ENCODE measurements around the gene TULP1. TPM values are rescaled to one million over a fixed set of nuclear protein-coding genes. Genes with fewer than 3 reads are reported as not detected.

Gene TULP1
- total and polyA plus RNA-seq, 2 of the 13 experiments (the other 11 are each of a cell fraction or from before 2014, with no cell fraction given) = not detected

DNA sequence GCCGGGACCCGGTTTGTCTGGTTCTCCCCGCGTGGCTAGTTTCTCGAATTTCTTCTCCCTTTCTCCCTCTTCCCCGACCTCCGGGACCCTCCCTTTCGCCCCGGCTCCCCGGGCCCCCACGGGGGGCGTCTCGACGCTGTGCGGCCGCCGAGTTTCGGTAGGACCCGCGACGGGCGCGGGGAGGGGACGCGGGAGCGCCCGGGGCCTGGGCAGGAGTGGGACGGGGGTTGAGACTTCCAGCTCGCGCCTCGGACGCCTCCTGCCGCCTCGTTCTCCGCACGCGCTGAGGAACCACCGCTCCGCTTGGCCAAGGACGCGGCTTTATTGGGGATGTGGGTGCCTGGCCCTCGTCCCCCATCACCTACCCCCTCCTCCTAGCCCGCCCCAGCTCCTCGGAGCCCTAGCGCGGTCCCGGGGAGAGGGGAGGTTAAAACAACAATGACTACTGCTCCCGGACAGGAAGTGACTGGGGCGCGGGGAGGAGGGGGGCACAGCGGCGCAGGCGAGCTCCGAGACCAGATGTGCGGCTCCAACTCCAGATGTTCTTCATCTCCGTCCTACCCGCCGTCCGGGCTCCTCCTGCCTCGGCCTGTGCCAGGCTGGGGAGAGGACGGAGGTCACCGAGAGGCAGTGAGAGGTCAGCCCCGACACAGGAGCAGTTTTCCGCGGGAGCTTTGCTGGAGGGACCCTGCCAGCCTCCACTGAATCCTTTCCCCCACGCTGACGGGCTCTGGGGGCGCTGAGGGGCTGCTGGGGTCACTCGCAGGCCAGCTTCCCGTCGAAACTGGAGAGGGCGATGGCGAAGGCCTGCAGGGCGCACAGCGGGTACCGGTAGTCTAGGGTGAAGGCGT, 14.9 kb downstream of the TULP1 start (continued):
- TF ChIP-seq MXD3 (CRISPR knock-in tag; IDR thresholded peaks at IDR 0.05) (peak; percentile 98), ZNF567 (CRISPR knock-in tag; IDR thresholded peaks at IDR 0.05; ENCODE audit: borderline replicate concordance) (peak; percentile 87), ZNF772 (CRISPR knock-in tag; IDR thresholded peaks at IDR 0.05) (peak; percentile 53; the same call in 1 of the 2 replicates), ZNF18 (CRISPR knock-in tag; IDR thresholded peaks at IDR 0.05; ENCODE audit: insufficient replicate concordance) (no peak), LCORL (IDR thresholded peaks at IDR 0.05) (no peak), LCORL (CRISPR knock-in tag; IDR thresholded peaks at IDR 0.05) (peak; percentile 78), NFYC (CRISPR knock-in tag; IDR thresholded peaks at IDR 0.05) (no peak), GLI4 (CRISPR knock-in tag; IDR thresholded peaks at IDR 0.05; ENCODE audit: borderline replicate concordance) (peak; percentile 78), MIER2 (CRISPR knock-in tag; IDR thresholded peaks at IDR 0.05) (no peak), ZNF24 (IDR thresholded peaks at IDR 0.05) (no peak), SMAD3 (CRISPR knock-in tag; IDR thresholded peaks at IDR 0.05) (no peak), ZNF253 (CRISPR knock-in tag; IDR thresholded peaks at IDR 0.05; ENCODE audit: borderline replicate concordance) (peak; percentile 86; the same call in 1 of the 2 replicates), KLF15 (CRISPR knock-in tag; IDR thresholded peaks at IDR 0.05; ENCODE audit: borderline replicate concordance) (peak; percentile 76; the same call in 1 of the 2 replicates), ZZZ3 (CRISPR knock-in tag; IDR thresholded peaks at IDR 0.05; ENCODE audit: borderline replicate concordance) (no peak), ZBTB8A (CRISPR knock-in tag; IDR thresholded peaks at IDR 0.05; ENCODE audit: borderline replicate concordance, low read depth) (no peak; the same call in 1 of the 2 replicates), MAX (IDR thresholded peaks at IDR 0.05) (peak; percentile 97), ZBTB42 (CRISPR knock-in tag; IDR thresholded peaks at IDR 0.05) (peak; percentile 95), ZNF143 (CRISPR knock-in tag; IDR thresholded peaks at IDR 0.05) (no peak; the same call in 1 of the 2 replicates)
- TF ChIP-seq, protein P1, sequence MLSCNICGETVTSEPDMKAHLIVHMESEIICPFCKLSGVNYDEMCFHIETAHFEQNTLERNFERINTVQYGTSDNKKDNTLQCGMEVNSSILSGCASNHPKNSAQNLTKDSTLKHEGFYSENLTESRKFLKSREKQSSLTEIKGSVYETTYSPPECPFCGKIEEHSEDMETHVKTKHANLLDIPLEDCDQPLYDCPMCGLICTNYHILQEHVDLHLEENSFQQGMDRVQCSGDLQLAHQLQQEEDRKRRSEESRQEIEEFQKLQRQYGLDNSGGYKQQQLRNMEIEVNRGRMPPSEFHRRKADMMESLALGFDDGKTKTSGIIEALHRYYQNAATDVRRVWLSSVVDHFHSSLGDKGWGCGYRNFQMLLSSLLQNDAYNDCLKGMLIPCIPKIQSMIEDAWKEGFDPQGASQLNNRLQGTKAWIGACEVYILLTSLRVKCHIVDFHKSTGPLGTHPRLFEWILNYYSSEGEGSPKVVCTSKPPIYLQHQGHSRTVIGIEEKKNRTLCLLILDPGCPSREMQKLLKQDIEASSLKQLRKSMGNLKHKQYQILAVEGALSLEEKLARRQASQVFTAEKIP (CRISPR knock-in tag; IDR thresholded peaks at IDR 0.05; ENCODE audit: borderline replicate concordance) = no peak
- TF ChIP-seq, protein P2, sequence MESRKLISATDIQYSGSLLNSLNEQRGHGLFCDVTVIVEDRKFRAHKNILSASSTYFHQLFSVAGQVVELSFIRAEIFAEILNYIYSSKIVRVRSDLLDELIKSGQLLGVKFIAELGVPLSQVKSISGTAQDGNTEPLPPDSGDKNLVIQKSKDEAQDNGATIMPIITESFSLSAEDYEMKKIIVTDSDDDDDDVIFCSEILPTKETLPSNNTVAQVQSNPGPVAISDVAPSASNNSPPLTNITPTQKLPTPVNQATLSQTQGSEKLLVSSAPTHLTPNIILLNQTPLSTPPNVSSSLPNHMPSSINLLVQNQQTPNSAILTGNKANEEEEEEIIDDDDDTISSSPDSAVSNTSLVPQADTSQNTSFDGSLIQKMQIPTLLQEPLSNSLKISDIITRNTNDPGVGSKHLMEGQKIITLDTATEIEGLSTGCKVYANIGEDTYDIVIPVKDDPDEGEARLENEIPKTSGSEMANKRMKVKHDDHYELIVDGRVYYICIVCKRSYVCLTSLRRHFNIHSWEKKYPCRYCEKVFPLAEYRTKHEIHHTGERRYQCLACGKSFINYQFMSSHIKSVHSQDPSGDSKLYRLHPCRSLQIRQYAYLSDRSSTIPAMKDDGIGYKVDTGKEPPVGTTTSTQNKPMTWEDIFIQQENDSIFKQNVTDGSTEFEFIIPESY (CRISPR knock-in tag; IDR thresholded peaks at IDR 0.05) = peak; percentile 79; the same call in 1 of the 2 replicates
- TF ChIP-seq, protein P3, sequence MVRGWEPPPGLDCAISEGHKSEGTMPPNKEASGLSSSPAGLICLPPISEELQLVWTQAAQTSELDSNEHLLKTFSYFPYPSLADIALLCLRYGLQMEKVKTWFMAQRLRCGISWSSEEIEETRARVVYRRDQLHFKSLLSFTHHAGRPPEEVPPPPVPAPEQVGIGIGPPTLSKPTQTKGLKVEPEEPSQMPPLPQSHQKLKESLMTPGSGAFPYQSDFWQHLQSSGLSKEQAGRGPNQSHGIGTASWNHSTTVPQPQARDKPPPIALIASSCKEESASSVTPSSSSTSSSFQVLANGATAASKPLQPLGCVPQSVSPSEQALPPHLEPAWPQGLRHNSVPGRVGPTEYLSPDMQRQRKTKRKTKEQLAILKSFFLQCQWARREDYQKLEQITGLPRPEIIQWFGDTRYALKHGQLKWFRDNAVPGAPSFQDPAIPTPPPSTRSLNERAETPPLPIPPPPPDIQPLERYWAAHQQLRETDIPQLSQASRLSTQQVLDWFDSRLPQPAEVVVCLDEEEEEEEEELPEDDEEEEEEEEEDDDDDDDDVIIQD (CRISPR knock-in tag; IDR thresholded peaks at IDR 0.05; ENCODE audit: low read depth) = no peak
